AG04450 (cell line): ENCODE results near the gene SORCS2. TPM values are rescaled to one million over a fixed set of nuclear protein-coding genes. Genes with fewer than 3 reads are reported as not detected.

ENCODE experiments used
- CTCF ChIA-PET: fragments of 300-600, 350-600 bp; formaldehyde crosslinking; extraction: SDS; loops from one replicate; lab custom pipeline; 2022; ENCODE audit warnings: antibody characterized with exemption, inconsistent platforms; lab: Charles Lee
- POLR2A ChIA-PET: fragments of 350-600 bp; formaldehyde crosslinking; extraction: SDS; loops from one replicate; lab custom pipeline; 2021; ENCODE audit warnings: antibody characterized with exemption, inconsistent platforms; lab: Yijun Ruan, JAX
- DNase-seq: peaks from one replicate; pipeline ENCODE4 v3.0.0-alpha.2; 2011; ENCODE audit warnings: low read depth, low spot score
- H3K27ac ChIP-seq: one replicate; pipeline ENCODE4 v1.5.1; 2012; ENCODE audit warnings: low read depth, low read length, control low read depth
- H3K27me3 ChIP-seq: one replicate; pipeline ENCODE4 v1.6.0; 2012; ENCODE audit warnings: low read length; ENCODE audit not compliant: control insufficient read depth, insufficient read depth
- H3K4me3 ChIP-seq: 2 replicates; pipeline ENCODE4 v1.5.1; 2011; ENCODE audit warnings: mild to moderate bottlenecking, low read depth, low read length, control low read depth
- H3K9me3 ChIP-seq: 2 replicates; pipeline ENCODE4 v1.5.1; 2012; ENCODE audit warnings: low read length; ENCODE audit not compliant: control insufficient read depth, insufficient read depth
- polyA plus RNA-seq: library from polyadenylated mRNA; depleted of rRNA; stranded (reverse); fragments of >200 nt; gene quantifications from 2 replicates; pipeline ENCODE4 v1.2.3, GENCODE V29; 2011
- TF ChIP-seq, protein P1 (sequence below): IDR thresholded peaks from 2 replicates; pipeline ENCODE4 v1.5.1; 2011; ENCODE audit warnings: low read depth, low read length, control low read depth, inconsistent platforms

The SORCS2 gene
- polyA plus RNA-seq, 1 experiment = 0.29 TPM

GRCh38 chr4:7224001-7224400 is 31.7 kb downstream of the SORCS2 start:
- H3K27ac ChIP-seq = no peak overlapping the region
- no peak overlapping the region for H3K4me3 ChIP-seq
- H3K27me3 ChIP-seq = peaks cover 18% of the 10 kb centered on the region
- CTCF ChIA-PET = no interaction called here
- TF ChIP-seq, protein P1, sequence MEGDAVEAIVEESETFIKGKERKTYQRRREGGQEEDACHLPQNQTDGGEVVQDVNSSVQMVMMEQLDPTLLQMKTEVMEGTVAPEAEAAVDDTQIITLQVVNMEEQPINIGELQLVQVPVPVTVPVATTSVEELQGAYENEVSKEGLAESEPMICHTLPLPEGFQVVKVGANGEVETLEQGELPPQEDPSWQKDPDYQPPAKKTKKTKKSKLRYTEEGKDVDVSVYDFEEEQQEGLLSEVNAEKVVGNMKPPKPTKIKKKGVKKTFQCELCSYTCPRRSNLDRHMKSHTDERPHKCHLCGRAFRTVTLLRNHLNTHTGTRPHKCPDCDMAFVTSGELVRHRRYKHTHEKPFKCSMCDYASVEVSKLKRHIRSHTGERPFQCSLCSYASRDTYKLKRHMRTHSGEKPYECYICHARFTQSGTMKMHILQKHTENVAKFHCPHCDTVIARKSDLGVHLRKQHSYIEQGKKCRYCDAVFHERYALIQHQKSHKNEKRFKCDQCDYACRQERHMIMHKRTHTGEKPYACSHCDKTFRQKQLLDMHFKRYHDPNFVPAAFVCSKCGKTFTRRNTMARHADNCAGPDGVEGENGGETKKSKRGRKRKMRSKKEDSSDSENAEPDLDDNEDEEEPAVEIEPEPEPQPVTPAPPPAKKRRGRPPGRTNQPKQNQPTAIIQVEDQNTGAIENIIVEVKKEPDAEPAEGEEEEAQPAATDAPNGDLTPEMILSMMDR = no peak
- POLR2A ChIA-PET = no interaction called here
- no peaks in the 10 kb centered on the region for H3K9me3 ChIP-seq
- no peak for DNase-seq

DNA sequence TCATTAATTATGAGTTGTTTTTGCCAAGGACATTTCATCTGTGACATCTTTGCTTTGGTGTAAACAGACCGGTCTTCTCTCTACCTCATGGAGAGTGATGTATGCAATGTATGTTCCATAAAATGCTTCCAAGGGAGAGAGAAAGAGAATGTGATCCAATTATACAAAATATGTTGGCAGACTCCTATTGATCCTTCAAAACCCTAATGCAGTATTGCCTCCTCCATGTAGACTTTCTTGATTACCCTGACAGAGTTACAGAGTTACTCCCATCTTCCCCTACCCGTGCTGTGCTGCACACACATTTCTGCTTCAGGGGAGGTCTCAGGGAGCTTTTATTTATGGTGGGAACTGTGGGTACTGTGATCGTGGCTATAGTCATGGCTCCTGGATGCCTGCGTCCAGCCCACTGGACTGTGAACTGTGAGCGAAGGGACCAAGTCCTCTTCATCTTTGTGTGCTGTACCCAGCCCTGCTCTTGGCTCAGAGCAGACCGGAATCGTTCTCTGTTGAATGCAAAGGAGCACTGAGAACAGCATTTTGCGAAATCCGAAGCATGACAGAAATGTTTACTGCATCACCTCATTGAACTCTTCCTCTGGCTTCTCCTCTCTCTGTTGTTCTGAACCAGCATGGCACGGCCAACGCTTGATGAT is 32.7 kb downstream of the SORCS2 start:
- H3K4me3 ChIP-seq = no peak overlapping the region
- no peak overlapping the region for H3K27ac ChIP-seq
- H3K9me3 ChIP-seq = no peaks in the 10 kb centered on the region
- CTCF ChIA-PET = no interaction called here
- H3K27me3 ChIP-seq = peaks cover 20% of the 10 kb centered on the region
- TF ChIP-seq, protein P1 = no peak
- POLR2A ChIA-PET = no interaction called here
- DNase-seq = no peak

DNA sequence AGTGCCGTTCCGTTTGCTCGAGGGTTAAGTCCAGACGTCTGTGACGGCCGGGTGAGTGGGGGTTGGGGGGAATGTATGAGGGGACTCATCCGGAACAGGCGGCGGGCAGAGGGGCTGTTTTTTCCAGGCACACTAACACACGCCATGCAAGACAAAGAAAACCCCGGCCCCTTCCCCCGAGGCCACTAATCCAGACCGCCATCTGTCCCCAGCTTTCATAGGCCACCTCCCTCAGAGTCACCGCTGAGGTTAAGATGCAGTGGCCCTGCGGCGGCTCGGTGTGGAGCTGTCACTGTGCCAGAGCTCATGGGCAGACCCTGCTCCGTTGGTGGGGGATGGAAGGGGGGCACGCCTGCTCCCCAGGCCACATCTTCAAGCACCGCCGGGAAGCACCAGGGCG is 34.1 kb downstream of the SORCS2 start:
- H3K27me3 ChIP-seq = peaks cover 16% of the 10 kb centered on the region
- H3K4me3 ChIP-seq = no peak overlapping the region
- DNase-seq = no peak
- CTCF ChIA-PET = no interaction called here
- no peaks in the 10 kb centered on the region for H3K9me3 ChIP-seq
- no peak overlapping the region for H3K27ac ChIP-seq
- TF ChIP-seq, protein P1 = no peak
- POLR2A ChIA-PET = no interaction called here

- no peak for DNase-seq
- no peak overlapping the region for H3K4me3 ChIP-seq
- H3K27ac ChIP-seq = no peak overlapping the region
- POLR2A ChIA-PET = no interaction called here
- TF ChIP-seq, protein P1 = no peak
- CTCF ChIA-PET = no interaction called here
- H3K9me3 ChIP-seq = no peaks in the 10 kb centered on the region; the same call in 1 of the 2 replicates
- H3K27me3 ChIP-seq = peaks cover 15% of the 10 kb centered on the region
Measured at GRCh38 chr4:7227008-7227407, 34.7 kb downstream of the SORCS2 start.

GRCh38 chr4:7228734-7229133 is 36.4 kb downstream of the SORCS2 start:
- CTCF ChIA-PET = no interaction called here
- Histone ChIP-seq H3K27me3 (peaks cover 15% of the 10 kb centered on the region), H3K9me3 (no peaks in the 10 kb centered on the region; the same call in 1 of the 2 replicates), H3K4me3 (no peak overlapping the region), H3K27ac (no peak overlapping the region)
- TF ChIP-seq, protein P1 = no peak
- POLR2A ChIA-PET = no interaction called here
- DNase-seq = no peak
